Activated T-helper 1 cell treated with anti-CD3 and anti-CD28 coated beads, Interleukin-12 subunit alpha, Interleukin-12 subunit beta, Interleukin-2, Interleukin-4 antibody, amounts not matched to agents 30 ng/mL and 10 ng/mL and 1 ng/mL, durations not matched to agents 14 hours and 24 hours and 36 hours (primary cell): ENCODE results near the gene STRC. TPM values are rescaled to one million over a fixed set of nuclear protein-coding genes. Genes with fewer than 3 reads are reported as not detected.
"Not testable (repeated sequence)": the region's sequence is repeated elsewhere in the genome, so short reads cannot be mapped to it uniquely, and the experiment has no call there.

Source experiments
- DNase-seq: peaks from one replicate; pipeline ENCODE4 v3.0.0; 2021; ENCODE audit warnings: low spot score
- H3K27ac Mint-ChIP-seq: one replicate; pipeline ENCODE4 v1.8.0; 2021; ENCODE audit warnings: mild to moderate bottlenecking, mixed read lengths
- H3K27me3 Mint-ChIP-seq: one replicate; pipeline ENCODE4 v1.8.0; 2022; ENCODE audit warnings: mild to moderate bottlenecking, moderate library complexity, mixed read lengths; ENCODE audit not compliant: insufficient read depth
- H3K36me3 Mint-ChIP-seq: one replicate; pipeline ENCODE4 v1.8.0; 2021; ENCODE audit warnings: low read depth, mixed read lengths
- H3K4me1 Mint-ChIP-seq: one replicate; pipeline ENCODE4 v1.8.0; 2021; ENCODE audit warnings: low read depth, mixed read lengths
- H3K4me3 Mint-ChIP-seq: one replicate; pipeline ENCODE4 v1.8.0; 2021; ENCODE audit warnings: mild to moderate bottlenecking, moderate library complexity, mixed read lengths
- H3K9me3 Mint-ChIP-seq: one replicate; pipeline ENCODE4 v1.8.0; 2021; ENCODE audit warnings: mixed read lengths
- intact Hi-C: fragments of 100-400 bp; cut with micrococcal nuclease; formaldehyde crosslinking; loops from one replicate; pipeline ENCODE4 v1.15.1; 2024
- total RNA-seq: library from RNA; stranded (reverse); gene quantifications from 2 replicates; pipeline ENCODE4 v1.2.3, GENCODE V29; 2022

STRC gene
- total RNA-seq, 1 donor from 2014 or later = 0.23 TPM

DNA sequence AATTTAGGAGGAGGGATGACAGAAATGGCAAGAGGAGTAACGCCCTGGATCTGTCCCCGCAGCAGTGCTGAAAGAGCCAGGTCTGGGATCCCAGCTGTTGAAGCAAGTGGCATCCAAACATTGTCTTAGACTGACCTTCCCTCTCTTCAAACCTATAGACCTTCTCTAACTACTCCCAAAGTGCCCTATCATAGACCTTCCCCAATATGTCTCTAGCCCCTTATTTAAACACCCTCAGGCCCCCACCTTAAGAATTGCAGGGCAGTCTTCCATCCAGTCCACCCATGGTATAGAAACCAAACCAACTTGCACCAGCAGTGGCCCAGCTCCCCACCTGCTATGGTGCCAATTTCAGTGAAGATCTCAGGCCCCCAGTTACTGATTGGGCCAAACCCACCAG lies 18.4 kb downstream of the STRC start:
- H3K4me1 Mint-ChIP-seq, DNase-seq, H3K9me3 Mint-ChIP-seq, H3K27me3 Mint-ChIP-seq, H3K27ac Mint-ChIP-seq, intact Hi-C loops, H3K4me3 Mint-ChIP-seq, H3K36me3 Mint-ChIP-seq: not testable (repeated sequence)

DNA sequence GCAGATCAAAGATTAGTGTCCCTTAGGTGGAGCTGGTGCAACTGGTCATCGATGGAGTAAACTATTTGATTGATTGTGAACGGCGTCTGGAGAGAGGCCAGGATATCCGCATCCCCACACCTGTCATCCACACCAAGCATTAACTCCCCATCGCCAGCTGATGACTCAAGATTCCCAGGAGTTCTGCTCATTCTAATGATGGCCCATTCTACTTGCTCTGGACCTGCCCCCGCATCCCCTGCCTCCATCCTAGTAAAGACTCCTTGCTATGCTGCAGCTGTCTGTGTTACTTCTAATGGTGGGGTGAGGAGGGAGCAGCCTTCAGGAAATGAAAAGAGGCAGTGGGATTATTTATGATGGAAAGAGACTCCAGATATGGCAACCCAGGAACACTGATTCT lies 19.5 kb downstream of the STRC start:
- intact Hi-C loops, H3K27me3 Mint-ChIP-seq, H3K27ac Mint-ChIP-seq, H3K9me3 Mint-ChIP-seq, H3K4me1 Mint-ChIP-seq, H3K36me3 Mint-ChIP-seq, H3K4me3 Mint-ChIP-seq, DNase-seq: not testable (repeated sequence)

DNA sequence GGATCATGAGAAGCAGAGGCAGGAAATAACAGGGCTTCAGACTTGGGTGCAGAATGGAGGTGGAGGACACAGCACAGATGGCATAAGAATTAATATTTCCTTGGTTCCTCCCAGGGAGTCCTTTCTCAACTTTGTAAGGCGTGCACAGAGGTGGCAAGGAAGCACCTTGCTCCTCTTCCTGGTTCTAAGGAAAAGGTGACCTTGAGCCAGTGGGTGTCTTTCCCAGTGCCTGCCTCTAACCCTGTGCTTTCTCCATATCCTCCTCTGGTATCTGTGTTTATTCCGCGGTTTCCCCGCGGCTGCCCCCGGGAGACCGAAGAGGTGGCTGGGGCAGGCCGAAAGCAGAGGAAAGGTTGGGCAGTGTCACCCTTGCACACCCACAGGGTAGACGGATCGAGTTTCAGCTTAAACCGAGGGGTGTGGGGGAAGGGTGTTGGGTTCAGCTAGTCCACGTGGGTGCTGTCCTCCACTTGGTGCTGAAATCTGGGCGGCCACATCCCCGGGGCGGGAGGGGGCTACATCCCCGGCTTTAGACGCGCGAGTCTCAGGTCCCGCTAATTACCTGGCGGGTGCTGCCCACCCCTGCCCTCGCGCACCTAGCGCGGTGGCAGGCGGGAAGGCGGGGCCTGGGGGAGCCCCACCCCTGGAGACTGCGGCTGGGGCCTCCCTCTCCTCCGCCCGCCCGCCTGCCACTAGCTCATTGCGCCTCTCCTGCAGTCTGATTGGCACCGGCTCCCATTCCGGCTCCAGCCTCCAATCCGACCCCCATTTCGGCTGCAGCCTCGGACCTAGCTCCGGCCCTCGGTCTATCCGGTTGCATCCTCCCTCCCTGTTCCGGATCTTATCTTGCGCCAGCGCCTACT lies 25.0 kb downstream of the STRC start, which contains the start of gene CKMT1B:
Gene CKMT1B, plus strand, starts transcription at position 700 of the 863 bp plus-strand sequence. CDS start 192 bp downstream, outside the sequence.
- H3K9me3 Mint-ChIP-seq, H3K27me3 Mint-ChIP-seq, H3K36me3 Mint-ChIP-seq, intact Hi-C loops, H3K27ac Mint-ChIP-seq, H3K4me3 Mint-ChIP-seq, H3K4me1 Mint-ChIP-seq, DNase-seq: not testable (repeated sequence)

DNA sequence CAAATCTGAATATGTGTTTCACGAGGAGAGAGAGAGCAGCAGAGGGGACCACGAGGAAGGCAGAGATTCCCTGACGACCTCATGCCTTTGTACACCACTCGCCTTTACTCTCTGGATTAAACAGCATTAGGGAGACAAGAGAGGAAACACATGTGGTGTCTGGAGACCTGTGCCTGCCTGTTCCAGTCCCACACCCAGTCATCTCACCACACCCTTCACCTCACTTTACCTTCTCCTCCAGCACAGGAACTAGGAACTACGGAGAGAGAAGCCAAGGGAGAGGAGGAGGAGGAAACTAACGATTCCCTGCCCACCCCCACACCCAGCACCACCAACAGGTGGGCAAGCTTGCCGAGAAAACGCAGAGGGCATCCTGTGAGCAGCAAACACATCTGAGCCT lies 25.8 kb downstream of the STRC start:
- H3K4me3 Mint-ChIP-seq, intact Hi-C loops, DNase-seq, H3K27me3 Mint-ChIP-seq, H3K9me3 Mint-ChIP-seq, H3K27ac Mint-ChIP-seq, H3K36me3 Mint-ChIP-seq, H3K4me1 Mint-ChIP-seq: not testable (repeated sequence)

DNA sequence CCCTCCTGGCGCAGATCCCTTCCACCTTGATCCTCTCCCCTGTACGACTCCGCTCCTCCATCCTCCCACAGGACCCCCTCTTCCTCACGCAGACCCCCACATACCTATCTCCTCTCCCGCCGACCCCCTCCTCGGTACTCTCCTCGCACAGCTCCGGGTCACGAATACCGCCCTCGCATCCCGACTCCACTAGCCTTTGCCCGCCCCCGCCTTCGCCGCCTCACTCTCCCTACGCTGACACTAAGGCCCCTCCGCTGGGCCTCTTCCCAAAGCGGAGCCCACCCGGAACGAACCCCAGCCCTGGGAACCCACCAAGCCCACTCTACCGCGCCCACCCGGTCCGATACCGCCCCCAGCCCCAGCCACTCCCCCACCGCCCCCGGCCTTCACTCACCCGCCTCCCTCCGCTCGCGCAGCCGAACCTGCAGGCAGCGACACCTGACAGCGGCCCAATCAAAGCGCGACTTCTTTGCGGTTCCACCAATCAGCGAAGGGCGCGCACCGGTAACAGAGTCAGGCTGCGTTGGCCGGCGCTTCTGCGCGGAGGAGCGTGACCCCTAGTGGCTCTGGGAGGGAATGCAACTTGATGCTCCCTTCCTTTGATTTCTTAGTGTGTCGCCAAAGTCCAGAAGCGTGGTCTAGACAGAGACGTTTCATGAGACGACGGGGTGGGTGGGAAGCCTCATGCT lies 28.7 kb downstream of the STRC start, which contains the start of gene PPIP5K1:
Gene PPIP5K1, minus strand, starts transcription at position 431 of the 689 bp plus-strand sequence. CDS start 5,704 bp downstream, outside the sequence.
- H3K4me3 Mint-ChIP-seq, H3K27ac Mint-ChIP-seq, DNase-seq, H3K4me1 Mint-ChIP-seq, H3K27me3 Mint-ChIP-seq, intact Hi-C loops, H3K36me3 Mint-ChIP-seq, H3K9me3 Mint-ChIP-seq: not testable (repeated sequence)

DNA sequence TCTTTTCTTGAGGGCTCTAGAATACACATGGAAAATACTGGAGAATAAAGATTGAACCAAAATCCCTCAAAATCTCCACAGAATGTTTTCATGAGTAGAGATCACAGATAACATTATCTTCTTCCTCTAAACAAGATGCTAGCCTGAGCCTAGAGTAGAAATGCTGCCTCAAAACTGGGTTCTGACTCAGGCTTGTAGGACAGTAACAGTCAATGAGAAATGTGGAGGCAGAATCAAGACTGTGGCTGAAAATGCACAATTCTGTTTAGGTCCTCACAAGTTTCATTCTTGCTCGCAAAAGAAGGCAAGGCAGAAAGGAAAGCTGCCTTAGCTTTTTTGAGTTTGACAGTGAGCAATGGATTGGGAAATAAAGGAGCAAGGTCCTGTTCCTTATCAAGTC lies 44.0 kb downstream of the STRC start:
- H3K27ac Mint-ChIP-seq, DNase-seq, H3K9me3 Mint-ChIP-seq, H3K36me3 Mint-ChIP-seq, H3K27me3 Mint-ChIP-seq, H3K4me3 Mint-ChIP-seq, H3K4me1 Mint-ChIP-seq, intact Hi-C loops: not testable (repeated sequence)

DNA sequence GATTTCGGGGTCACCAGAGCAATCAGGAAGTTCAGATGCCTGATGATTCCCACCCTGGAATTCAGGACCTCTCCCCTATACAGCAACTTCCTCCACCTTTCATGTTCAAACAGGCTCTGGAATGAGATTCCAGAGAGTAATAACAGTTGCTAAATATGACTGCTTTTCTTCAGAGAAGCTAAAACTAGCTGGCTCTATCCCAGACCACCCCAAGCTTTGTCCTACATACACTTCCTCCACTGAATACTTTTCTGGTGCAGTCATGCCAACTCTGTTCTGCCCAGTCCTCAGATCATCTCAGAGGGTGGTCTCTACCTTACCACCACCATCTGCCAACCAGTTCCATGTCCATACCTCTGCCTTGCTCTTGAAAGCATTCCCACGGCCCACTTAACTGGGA lies 52.0 kb downstream of the STRC start:
- H3K36me3 Mint-ChIP-seq, H3K27me3 Mint-ChIP-seq, H3K4me1 Mint-ChIP-seq, H3K9me3 Mint-ChIP-seq, DNase-seq, H3K27ac Mint-ChIP-seq, intact Hi-C loops, H3K4me3 Mint-ChIP-seq: not testable (repeated sequence)

DNA sequence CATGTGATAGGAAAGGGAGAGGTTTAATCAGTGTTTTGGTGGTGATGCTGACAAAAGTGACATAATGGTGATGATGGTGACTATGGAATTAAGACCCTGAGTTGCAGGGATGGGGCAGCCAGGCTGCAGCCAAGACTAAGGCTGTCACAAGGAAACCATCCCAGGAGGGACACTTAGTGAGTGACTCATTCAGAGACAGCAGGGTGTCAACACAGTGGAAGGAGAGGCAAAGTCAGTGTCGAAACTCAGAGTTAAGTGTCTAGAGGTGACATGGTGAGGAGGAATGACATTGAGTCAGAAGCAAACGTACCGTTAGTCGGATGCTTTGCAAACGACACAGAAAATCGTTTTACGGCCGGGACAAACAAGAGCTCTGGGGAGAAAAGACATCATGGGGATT lies 54.8 kb downstream of the STRC start:
- H3K27me3 Mint-ChIP-seq, H3K4me1 Mint-ChIP-seq, DNase-seq, H3K36me3 Mint-ChIP-seq, intact Hi-C loops, H3K27ac Mint-ChIP-seq, H3K9me3 Mint-ChIP-seq, H3K4me3 Mint-ChIP-seq: not testable (repeated sequence)

DNA sequence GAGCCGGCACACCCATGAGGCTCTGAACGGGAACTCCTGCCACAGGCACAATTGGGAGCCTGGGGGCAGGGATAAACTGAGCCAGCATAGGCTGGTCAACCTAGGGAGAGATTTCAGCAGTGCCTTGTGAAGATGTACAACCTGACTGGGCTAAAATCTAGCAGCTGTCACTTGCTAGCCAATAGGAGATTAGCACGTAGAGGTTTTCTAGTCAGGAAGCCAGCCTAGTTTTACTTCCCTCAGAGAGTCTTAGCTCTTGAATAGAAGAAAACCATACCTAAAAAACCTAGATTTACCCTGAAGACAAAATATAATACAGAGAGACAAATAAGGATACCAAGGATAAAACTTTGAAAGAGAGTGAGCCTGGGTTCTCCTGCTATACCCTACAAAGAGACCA lies 55.8 kb downstream of the STRC start:
- H3K9me3 Mint-ChIP-seq, DNase-seq, H3K36me3 Mint-ChIP-seq, intact Hi-C loops, H3K27me3 Mint-ChIP-seq, H3K27ac Mint-ChIP-seq, H3K4me3 Mint-ChIP-seq: not testable (repeated sequence)
- H3K4me1 Mint-ChIP-seq = peaks cover 10% of the 10 kb centered on the region

DNA sequence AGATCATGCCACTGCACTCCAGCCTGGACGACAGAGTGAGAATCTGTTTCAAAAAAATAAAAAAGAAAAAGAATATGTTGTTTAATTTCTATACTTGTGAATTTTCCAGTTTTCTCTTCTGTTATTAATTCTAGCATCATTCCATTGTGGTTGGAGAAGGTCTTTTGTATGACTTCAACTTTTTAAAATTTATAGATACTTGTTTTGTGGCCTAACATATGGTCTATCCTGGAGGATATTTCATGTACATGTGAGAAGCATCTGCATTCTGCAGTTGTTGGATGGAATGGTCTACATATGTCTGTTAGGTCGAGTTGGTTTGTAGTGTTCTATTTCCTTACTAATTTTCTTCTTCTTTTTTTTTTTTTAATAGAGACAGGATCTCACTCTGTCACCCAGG lies 65.6 kb downstream of the STRC start:
- H3K4me3 Mint-ChIP-seq = no peak overlapping the region
- H3K36me3 Mint-ChIP-seq = peaks cover 7% of the 10 kb centered on the region
- DNase-seq = no peak
- H3K4me1 Mint-ChIP-seq = no peaks in the 10 kb centered on the region
- no peaks in the 10 kb centered on the region for H3K9me3 Mint-ChIP-seq
- intact Hi-C loops = no loop called here
- no peaks in the 10 kb centered on the region for H3K27me3 Mint-ChIP-seq
- no peak overlapping the region for H3K27ac Mint-ChIP-seq

DNA sequence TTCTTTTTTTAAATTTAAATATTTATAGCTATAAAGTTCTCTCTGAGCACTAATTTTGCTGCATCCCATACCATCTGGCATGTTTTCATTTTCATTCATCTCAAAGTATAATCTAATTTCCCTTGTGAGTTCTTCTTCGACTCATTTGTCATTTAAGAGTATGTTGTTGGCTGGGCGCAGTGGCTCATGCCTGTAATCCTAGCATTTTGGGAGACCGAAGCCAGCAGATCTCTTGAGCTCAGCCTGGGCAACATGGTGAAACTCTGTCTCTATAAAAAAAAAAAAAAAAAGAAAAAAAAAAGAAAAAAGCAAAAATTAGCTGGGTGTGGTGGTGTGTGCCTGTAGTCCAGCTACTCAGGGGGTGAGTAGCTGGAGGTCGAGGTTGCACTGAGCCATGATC lies 66.3 kb downstream of the STRC start:
- no peaks in the 10 kb centered on the region for H3K27me3 Mint-ChIP-seq
- H3K27ac Mint-ChIP-seq = no peak overlapping the region
- no peak for DNase-seq
- intact Hi-C loops = no loop called here
- no peaks in the 10 kb centered on the region for H3K9me3 Mint-ChIP-seq
- H3K36me3 Mint-ChIP-seq = peaks cover 7% of the 10 kb centered on the region
- H3K4me1 Mint-ChIP-seq = no peaks in the 10 kb centered on the region
- no peak overlapping the region for H3K4me3 Mint-ChIP-seq

DNA sequence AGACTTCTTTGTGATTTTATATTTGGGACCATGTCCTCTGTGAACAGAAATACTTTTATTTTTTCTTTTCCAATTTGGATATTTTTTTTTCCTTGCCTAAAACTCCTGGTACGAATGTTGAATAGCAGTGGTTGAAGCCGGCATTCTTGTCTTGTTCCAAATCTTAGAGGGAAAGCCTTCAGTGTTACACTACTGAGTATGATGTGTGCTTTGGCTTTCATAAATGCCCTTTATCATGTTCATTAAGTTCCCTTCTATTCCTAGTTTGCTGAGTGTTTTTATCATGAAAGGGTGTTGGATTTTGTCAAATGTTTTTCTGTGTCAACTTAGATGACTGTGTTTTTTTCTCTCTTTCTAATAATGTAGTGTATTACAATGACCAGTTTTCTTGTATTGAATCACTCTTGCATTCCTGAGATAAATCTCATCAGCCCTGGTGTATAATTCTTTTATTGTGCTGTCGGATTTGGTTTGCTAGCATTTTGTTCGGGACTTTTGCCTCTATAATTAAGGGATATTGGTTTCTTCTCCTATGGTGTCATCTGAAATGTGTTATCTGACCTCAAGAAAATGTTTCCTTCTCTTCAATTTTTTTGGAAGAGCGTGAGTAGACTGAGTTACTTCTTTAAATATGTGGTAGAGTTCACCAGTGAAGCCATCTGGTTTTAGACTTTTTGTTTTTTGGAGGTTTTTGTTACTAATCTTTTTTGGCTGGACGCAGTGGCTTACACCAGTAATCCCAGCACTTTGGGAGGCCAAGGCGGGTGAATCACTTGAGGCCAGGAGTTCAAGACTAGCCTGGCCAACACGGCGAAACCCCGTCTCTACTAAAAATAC lies 67.9 kb downstream of the STRC start:
- intact Hi-C loops = no loop called here
- Mint-ChIP-seq H3K27me3 (no peaks in the 10 kb centered on the region), H3K27ac (no peak overlapping the region), H3K36me3 (peaks cover 9% of the 10 kb centered on the region), H3K9me3 (no peaks in the 10 kb centered on the region), H3K4me1 (no peaks in the 10 kb centered on the region), H3K4me3 (no peak overlapping the region)
- no peak for DNase-seq
